ENCODE data around the gene CYP4F12. TPM values are rescaled to one million over a fixed set of nuclear protein-coding genes. Genes with fewer than 3 reads are reported as not detected.

The CYP4F12 gene
- total RNA-seq, 1 donor from 2014 or later = not detected

Other genes starting within 250 kb of the CYP4F12 start
- gene WIZ, start 223.1 kb upstream of the CYP4F12 start, total RNA-seq = 37.6 and 38.7 TPM in 2 replicates
- 130 and 132 TPM in 2 replicates for gene RASAL3, start 208.5 kb upstream of the CYP4F12 start, total RNA-seq
- 0.07 TPM in 1 of 2 replicates, not detected in the other for gene PGLYRP2, start 193.6 kb upstream of the CYP4F12 start, total RNA-seq
- 0.10 TPM in 1 of 2 replicates, not detected in the other for gene CYP4F22, start 164.6 kb upstream of the CYP4F12 start, total RNA-seq
- not detected in 2 replicates for gene CYP4F8, start 57.9 kb upstream of the CYP4F12 start, total RNA-seq
- gene CYP4F3, start 32.2 kb upstream of the CYP4F12 start, total RNA-seq = not detected in 2 replicates
- not detected in 2 replicates for gene OR10H2, start 54.9 kb downstream of the CYP4F12 start, total RNA-seq
- gene OR10H3, start 64.9 kb downstream of the CYP4F12 start, total RNA-seq = not detected in 2 replicates
- not detected in 2 replicates for gene OR10H5, start 114.6 kb downstream of the CYP4F12 start, total RNA-seq
- not detected in 2 replicates for gene OR10H1, start 142.6 kb downstream of the CYP4F12 start, total RNA-seq
- gene CYP4F2, start 225.0 kb downstream of the CYP4F12 start, total RNA-seq = not detected in 2 replicates

Data from activated T-helper 1 cell treated with anti-CD3 and anti-CD28 coated beads, Interleukin-12 subunit alpha, Interleukin-12 subunit beta, Interleukin-2, Interleukin-4 antibody, amounts not matched to agents 30 ng/mL and 10 ng/mL and 1 ng/mL, durations not matched to agents 14 hours and 24 hours and 36 hours (primary cell).